Mucosa of gallbladder (tissue), 1 donor: Measurements from ENCODE around the gene CAPZA3. TPM values are rescaled to one million over a fixed set of nuclear protein-coding genes. Genes with fewer than 3 reads are reported as not detected.
"Not testable (repeated sequence)": the region's sequence is repeated elsewhere in the genome, so short reads cannot be mapped to it uniquely, and the experiment has no call there.

Experiments
- DNase-seq: peaks from one replicate; pipeline ENCODE4 v3.0.0-alpha.2; 2020; ENCODE audit warnings: low spot score
- total RNA-seq: library from RNA; stranded (reverse); gene quantifications from one replicate; pipeline ENCODE4 v1.2.1, GENCODE V29; 2021
- donor health status: DM: no; HTN: no; CAD: no.

Gene CAPZA3
- total RNA-seq, 1 donor from 2014 or later, result 0.20 TPM

DNA sequence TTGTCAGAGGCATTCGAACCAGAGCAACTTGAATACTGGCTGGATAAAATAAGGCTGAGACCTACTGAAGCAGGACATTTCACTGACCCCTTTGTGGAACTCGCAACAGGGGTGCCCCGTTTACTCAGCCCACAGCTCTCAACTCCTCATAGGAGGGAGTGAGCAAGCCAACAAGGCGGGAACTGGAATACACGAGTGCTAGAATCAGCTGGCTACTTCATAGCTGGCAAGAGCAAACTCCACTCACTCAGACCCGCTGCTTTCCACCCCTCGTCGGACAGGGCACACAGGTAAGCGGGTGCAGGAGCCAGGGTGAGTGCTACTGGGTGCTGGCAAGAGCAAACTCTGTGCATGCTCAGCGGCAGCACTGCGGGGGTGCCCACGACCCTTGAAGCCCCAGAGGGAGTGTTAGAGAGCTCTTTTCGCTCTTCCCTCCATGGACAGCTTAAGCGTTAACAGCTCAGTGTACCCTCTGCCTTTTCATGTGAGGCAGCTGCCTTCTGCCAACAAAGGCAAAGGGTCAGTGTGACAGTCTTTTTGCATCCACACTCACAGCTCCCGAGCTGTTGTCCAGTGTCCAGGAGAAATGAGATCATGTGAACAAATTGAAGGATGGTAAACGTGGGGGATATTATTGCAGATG is 15.7 kb downstream of the CAPZA3 start:
- no peak for DNase-seq

DNA sequence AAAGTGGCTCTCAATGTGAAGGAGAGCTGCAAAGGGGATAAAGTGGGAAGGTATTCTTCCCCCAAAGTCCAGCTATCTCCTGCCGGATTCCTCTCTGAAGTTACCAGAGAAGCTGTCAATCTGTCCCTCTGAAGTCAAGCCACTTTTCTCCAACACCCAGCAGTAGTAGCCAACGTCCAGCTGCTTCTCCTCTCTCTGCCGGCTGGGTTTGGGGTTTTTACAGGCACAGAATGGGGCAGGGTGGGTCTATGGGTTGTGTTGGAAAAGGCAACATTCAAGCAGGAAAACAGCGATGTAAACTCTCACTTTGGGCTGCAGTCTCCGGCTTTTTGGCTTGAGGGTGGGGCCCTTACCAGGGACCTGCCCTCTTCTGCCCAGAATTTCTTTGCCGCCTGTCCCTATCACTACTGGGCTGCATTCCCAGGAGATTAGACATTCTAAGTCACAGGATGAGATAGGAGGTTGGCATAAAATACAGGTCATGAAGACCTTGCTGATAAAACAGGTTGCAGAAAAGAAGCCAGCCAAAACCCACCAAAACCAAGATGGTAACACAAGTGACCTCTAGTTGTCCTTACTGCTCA is 16.3 kb downstream of the CAPZA3 start:
- DNase-seq, result no peak

DNA sequence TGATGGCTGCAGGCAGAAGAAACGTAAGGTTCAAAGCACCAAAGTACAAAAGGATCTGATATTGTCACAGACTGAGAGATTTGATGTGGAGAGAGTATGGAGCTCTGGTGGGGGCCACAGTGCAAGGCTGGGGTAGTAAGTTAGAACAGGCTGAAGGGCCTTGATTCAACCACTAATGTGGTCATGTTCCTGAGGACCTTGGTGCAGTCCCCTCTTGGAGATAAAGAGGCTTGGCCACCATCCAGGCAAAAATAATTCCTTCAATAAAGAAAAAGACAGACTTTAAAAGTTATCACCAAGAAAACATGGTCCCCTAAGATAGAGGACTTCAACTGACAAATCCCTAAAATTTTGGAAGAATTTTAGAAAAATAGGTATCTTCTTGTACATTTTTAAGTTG is 17.4 kb downstream of the CAPZA3 start:
- DNase-seq, result no peak

DNA sequence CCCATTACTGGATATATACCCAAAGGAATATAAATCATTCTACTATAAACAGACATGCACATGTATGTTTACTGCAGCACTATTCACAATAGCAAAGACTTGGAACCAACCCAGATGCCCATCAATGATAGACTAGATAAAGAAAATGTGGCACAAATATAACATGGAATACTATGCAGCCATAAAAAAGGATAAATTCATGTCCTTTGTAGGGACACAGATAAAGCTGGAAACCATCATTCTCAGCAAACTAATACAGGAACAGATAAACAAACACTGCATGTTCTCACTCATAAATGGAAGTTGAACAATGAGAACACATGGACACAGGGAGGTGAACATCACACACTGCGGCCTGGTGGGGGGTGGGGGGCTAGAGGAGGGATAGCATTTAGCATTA is 28.6 kb downstream of the CAPZA3 start:
- not testable (repeated sequence) for DNase-seq

DNA sequence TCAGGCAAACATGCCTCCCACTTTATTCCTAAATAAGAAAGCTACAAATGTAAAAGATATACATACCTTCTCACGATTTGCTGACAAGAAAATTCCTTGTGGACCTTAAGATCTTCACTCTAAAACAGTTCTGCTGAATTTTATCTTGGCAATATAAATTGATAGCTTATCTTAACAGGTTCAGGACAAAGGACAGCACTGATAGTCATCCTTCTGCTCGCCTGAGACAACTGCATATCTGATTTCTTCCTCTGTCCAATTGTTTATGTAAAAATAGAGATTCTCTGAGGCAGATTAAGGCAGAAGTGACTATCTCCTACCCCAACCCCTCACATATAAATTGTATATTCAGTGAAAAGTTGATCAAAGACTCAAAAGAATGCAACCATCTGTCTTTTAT is 44.9 kb downstream of the CAPZA3 start:
- DNase-seq, result no peak

DNA sequence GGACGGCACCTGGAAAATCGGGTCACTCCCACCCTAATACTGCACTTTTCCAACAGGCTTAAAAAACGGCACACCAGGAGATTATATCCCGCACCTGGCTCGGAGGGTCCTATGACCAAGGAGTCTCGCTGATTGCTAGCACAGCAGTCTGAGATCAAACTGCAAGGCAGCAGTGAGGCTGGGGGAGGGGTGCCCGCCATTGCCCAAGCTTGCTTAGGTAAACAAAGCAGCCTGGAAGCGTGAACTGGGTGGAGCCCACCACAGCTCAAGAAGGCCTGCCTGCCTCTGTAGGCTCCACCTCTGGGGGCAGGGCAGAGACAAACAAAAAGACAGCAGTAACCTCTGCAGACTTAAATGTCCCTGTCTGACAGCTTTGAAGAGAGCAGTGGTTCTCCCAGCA is 47.5 kb downstream of the CAPZA3 start:
- DNase-seq, result not testable (repeated sequence)

Other genes with a start within 250 kb of the CAPZA3 start
- gene PLCZ1, start 107 bp upstream of the CAPZA3 start, total RNA-seq, result not detected